Measurements from ENCODE around the gene NUP210. TPM values are rescaled to one million over a fixed set of nuclear protein-coding genes. Genes with fewer than 3 reads are reported as not detected.

The NUP210 gene
- polyA plus RNA-seq, 1 donor from 2014 or later = 72.2 TPM

GRCh38 chr3:13365390-13366379, 54.4 kb downstream of the NUP210 start:
- Mint-ChIP-seq H3K27ac (no peak overlapping the region), H3K4me1 (peaks cover 0 to 2% (median 0%) of the 10 kb centered on the region in 3 donors), H3K4me3 (no peak overlapping the region), H3K36me3 (peaks cover 1% of the 10 kb centered on the region), H3K27me3 (no peaks in the 10 kb centered on the region), H3K9me3 (no peaks in the 10 kb centered on the region)

GRCh38 chr3:13364602-13365271, 55.4 kb downstream of the NUP210 start:
- Mint-ChIP-seq H3K4me1 (peaks cover 0 to 2% (median 0%) of the 10 kb centered on the region in 3 donors), H3K27ac (no peak overlapping the region), H3K9me3 (no peaks in the 10 kb centered on the region), H3K4me3 (no peak overlapping the region), H3K36me3 (peaks cover 3% of the 10 kb centered on the region), H3K27me3 (no peaks in the 10 kb centered on the region)

- no peaks in the 10 kb centered on the region for H3K4me1 Mint-ChIP-seq
- no peak overlapping the region for H3K4me3 Mint-ChIP-seq
- H3K36me3 Mint-ChIP-seq = peaks cover 3% of the 10 kb centered on the region
- H3K27ac Mint-ChIP-seq = peak overlapping the region in 1 of 3 donors; percentile 63
- no peaks in the 10 kb centered on the region for H3K9me3 Mint-ChIP-seq
- no peaks in the 10 kb centered on the region for H3K27me3 Mint-ChIP-seq
Measured at GRCh38 chr3:13362551-13362950, 57.6 kb downstream of the NUP210 start.

GRCh38 chr3:13359916-13360315, 60.2 kb downstream of the NUP210 start:
- Mint-ChIP-seq H3K27me3 (no peaks in the 10 kb centered on the region), H3K27ac (no peak overlapping the region), H3K4me3 (no peak overlapping the region), H3K36me3 (peaks cover 3% of the 10 kb centered on the region), H3K9me3 (no peaks in the 10 kb centered on the region), H3K4me1 (no peaks in the 10 kb centered on the region)

GRCh38 chr3:13358643-13359042, 61.5 kb downstream of the NUP210 start:
- H3K36me3 Mint-ChIP-seq = peaks cover 3% of the 10 kb centered on the region
- peaks cover 0 to 1% (median 0%) of the 10 kb centered on the region in 3 donors for H3K4me1 Mint-ChIP-seq
- no peak overlapping the region for H3K4me3 Mint-ChIP-seq
- no peaks in the 10 kb centered on the region for H3K9me3 Mint-ChIP-seq
- no peaks in the 10 kb centered on the region for H3K27me3 Mint-ChIP-seq
- peak overlapping the region in 1 of 3 donors; percentile 30 for H3K27ac Mint-ChIP-seq

- Mint-ChIP-seq H3K4me1 (peaks cover 0 to 2% (median 1%) of the 10 kb centered on the region in 3 donors), H3K9me3 (no peaks in the 10 kb centered on the region), H3K36me3 (peaks cover 4% of the 10 kb centered on the region), H3K27ac (no peak overlapping the region), H3K4me3 (no peak overlapping the region), H3K27me3 (no peaks in the 10 kb centered on the region)
Measured at GRCh38 chr3:13358051-13358450, 62.1 kb downstream of the NUP210 start.

GRCh38 chr3:13357074-13357473, 63.0 kb downstream of the NUP210 start:
- Mint-ChIP-seq H3K4me3 (no peak overlapping the region), H3K36me3 (peaks cover 5% of the 10 kb centered on the region), H3K4me1 (peaks cover 0 to 7% (median 1%) of the 10 kb centered on the region in 3 donors), H3K9me3 (no peaks in the 10 kb centered on the region), H3K27ac (no peak overlapping the region), H3K27me3 (no peaks in the 10 kb centered on the region)

GRCh38 chr3:13353936-13354542, 66.1 kb downstream of the NUP210 start:
- Mint-ChIP-seq H3K36me3 (peaks cover 3% of the 10 kb centered on the region), H3K27ac (no peak overlapping the region), H3K9me3 (no peaks in the 10 kb centered on the region), H3K4me3 (no peak overlapping the region), H3K4me1 (peaks cover 0 to 7% (median 3%) of the 10 kb centered on the region in 3 donors), H3K27me3 (no peaks in the 10 kb centered on the region)

GRCh38 chr3:13353506-13353905, 66.6 kb downstream of the NUP210 start:
- Mint-ChIP-seq H3K27ac (no peak overlapping the region), H3K36me3 (peaks cover 3% of the 10 kb centered on the region), H3K4me1 (peaks cover 0 to 7% (median 4%) of the 10 kb centered on the region in 3 donors), H3K9me3 (no peaks in the 10 kb centered on the region), H3K27me3 (no peaks in the 10 kb centered on the region), H3K4me3 (no peak overlapping the region)

- no peaks in the 10 kb centered on the region for H3K9me3 Mint-ChIP-seq
- H3K36me3 Mint-ChIP-seq = peaks cover 3% of the 10 kb centered on the region
- no peak overlapping the region for H3K27ac Mint-ChIP-seq
- H3K27me3 Mint-ChIP-seq = no peaks in the 10 kb centered on the region
- H3K4me3 Mint-ChIP-seq = peak overlapping the region in 1 of 4 donors; percentile 63
- H3K4me1 Mint-ChIP-seq = peaks cover 0 to 10% (median 5%) of the 10 kb centered on the region in 3 donors
Measured at GRCh38 chr3:13352621-13353131, 67.4 kb downstream of the NUP210 start.

GRCh38 chr3:13349823-13350222, 70.3 kb downstream of the NUP210 start:
- Mint-ChIP-seq H3K36me3 (peaks cover 3% of the 10 kb centered on the region), H3K27ac (no peak overlapping the region), H3K4me1 (peaks cover 0 to 12% (median 12%) of the 10 kb centered on the region in 3 donors), H3K9me3 (no peaks in the 10 kb centered on the region), H3K27me3 (no peaks in the 10 kb centered on the region), H3K4me3 (no peak overlapping the region)

GRCh38 chr3:13348661-13349396, 71.3 kb downstream of the NUP210 start:
- peaks cover 0 to 12% (median 11%) of the 10 kb centered on the region in 3 donors for H3K4me1 Mint-ChIP-seq
- no peaks in the 10 kb centered on the region for H3K27me3 Mint-ChIP-seq
- no peaks in the 10 kb centered on the region for H3K9me3 Mint-ChIP-seq
- H3K36me3 Mint-ChIP-seq = peaks cover 3% of the 10 kb centered on the region
- H3K27ac Mint-ChIP-seq = peak overlapping the region in 2 of 3 donors; percentile 43 to 86
- no peak overlapping the region for H3K4me3 Mint-ChIP-seq

- Mint-ChIP-seq H3K36me3 (peaks cover 1% of the 10 kb centered on the region), H3K27me3 (no peaks in the 10 kb centered on the region), H3K4me3 (no peak overlapping the region), H3K27ac (peak overlapping the region in 2 of 3 donors; percentile 31 to 43), H3K9me3 (no peaks in the 10 kb centered on the region), H3K4me1 (peaks cover 0 to 11% (median 10%) of the 10 kb centered on the region in 3 donors)
Measured at GRCh38 chr3:13348100-13348499, 72.0 kb downstream of the NUP210 start.

- H3K4me3 Mint-ChIP-seq = no peak overlapping the region
- H3K27ac Mint-ChIP-seq = no peak overlapping the region
- no peaks in the 10 kb centered on the region for H3K27me3 Mint-ChIP-seq
- H3K9me3 Mint-ChIP-seq = no peaks in the 10 kb centered on the region
- no peaks in the 10 kb centered on the region for H3K36me3 Mint-ChIP-seq
- peaks cover 0 to 11% (median 5%) of the 10 kb centered on the region in 3 donors for H3K4me1 Mint-ChIP-seq
Measured at GRCh38 chr3:13347390-13347950, 72.7 kb downstream of the NUP210 start.
